Jurkat, Clone E6-1 (cell line): ENCODE results near the gene SHISA6. TPM values are rescaled to one million over a fixed set of nuclear protein-coding genes. Genes with fewer than 3 reads are reported as not detected.

Experiments used
- DNase-seq: peaks from one replicate; pipeline ENCODE4 v3.0.0-alpha.2; 2011; ENCODE audit warnings: low read depth, low spot score
- H3K4me3 ChIP-seq: 2 replicates; pipeline ENCODE4 v1.5.1; 2011; ENCODE audit warnings: mild to moderate bottlenecking, low read length, control low read depth, moderate library complexity
- polyA plus RNA-seq: library from polyadenylated mRNA; unstranded; fragments of >200 nt; gene quantifications from one replicate; pipeline ENCODE4 v1.2.1, GENCODE V29; 2012; ENCODE audit warnings: missing spikeins; ENCODE audit not compliant: insufficient read length, insufficient read depth

SHISA6 gene
- not detected for polyA plus RNA-seq

- DNase-seq = no peak
- no peak within 1 kb of the TSS for H3K4me3 ChIP-seq
These were observed at the start of gene SHISA6 for GRCh38 chr17:11240841-11241610. TSS of gene SHISA6 (plus strand) at chr17:11241213.

GRCh38 chr17:11195801-11196200 is 45.2 kb upstream of the SHISA6 start:
- H3K4me3 ChIP-seq = no peak overlapping the region
- DNase-seq = no peak

- no peak overlapping the region for H3K4me3 ChIP-seq
- DNase-seq = no peak
These were observed 36.0 kb upstream of the SHISA6 start for GRCh38 chr17:11204991-11205390.

GRCh38 chr17:11205659-11206058 is 35.4 kb upstream of the SHISA6 start:
- no peak overlapping the region for H3K4me3 ChIP-seq
- DNase-seq = no peak

- no peak overlapping the region for H3K4me3 ChIP-seq
- no peak for DNase-seq
These were observed 31.1 kb upstream of the SHISA6 start for GRCh38 chr17:11209906-11210305.

- no peak overlapping the region for H3K4me3 ChIP-seq
- no peak for DNase-seq
These were observed 28.2 kb upstream of the SHISA6 start for GRCh38 chr17:11212792-11213191.

GRCh38 chr17:11216976-11217375 is 24.0 kb upstream of the SHISA6 start:
- H3K4me3 ChIP-seq = no peak overlapping the region
- DNase-seq = no peak

- DNase-seq = no peak
These were observed 19.8 kb upstream of the SHISA6 start for GRCh38 chr17:11221196-11221595.

GRCh38 chr17:11221721-11222120 is 19.3 kb upstream of the SHISA6 start:
- DNase-seq = no peak
- no peak overlapping the region for H3K4me3 ChIP-seq

More at GRCh38 chr17:11221196-11221595, 19.8 kb upstream of the SHISA6 start:
- H3K4me3 ChIP-seq = no peak overlapping the region

GRCh38 chr17:11238705-11239104 is 2.3 kb upstream of the SHISA6 start:
- peak; percentile 22 for DNase-seq

GRCh38 chr17:11239379-11239970 is 1.5 kb upstream of the SHISA6 start:
- H3K4me3 ChIP-seq = no peak overlapping the region
- DNase-seq = no peak

More at GRCh38 chr17:11238705-11239104, 2.3 kb upstream of the SHISA6 start:
- H3K4me3 ChIP-seq = no peak overlapping the region

GRCh38 chr17:11240041-11240840 is 772 bp upstream of the SHISA6 start:
- DNase-seq = no peak
- H3K4me3 ChIP-seq = no peak overlapping the region

- H3K4me3 ChIP-seq = no peak overlapping the region
- no peak for DNase-seq
These were observed 706 bp downstream of the SHISA6 start for GRCh38 chr17:11241611-11242226.

- no peak overlapping the region for H3K4me3 ChIP-seq
- no peak for DNase-seq
These were observed 1.4 kb downstream of the SHISA6 start for GRCh38 chr17:11242411-11242810.

GRCh38 chr17:11244776-11245175 is 3.8 kb downstream of the SHISA6 start:
- H3K4me3 ChIP-seq = no peak overlapping the region
- no peak for DNase-seq

- no peak for DNase-seq
- no peak overlapping the region for H3K4me3 ChIP-seq
These were observed 4.2 kb downstream of the SHISA6 start for GRCh38 chr17:11245187-11245586.

- no peak overlapping the region for H3K4me3 ChIP-seq
- DNase-seq = no peak
These were observed 4.8 kb downstream of the SHISA6 start for GRCh38 chr17:11245791-11246190.

- no peak for DNase-seq
- no peak overlapping the region for H3K4me3 ChIP-seq
These were observed 9.1 kb downstream of the SHISA6 start for GRCh38 chr17:11250161-11250560.

- no peak overlapping the region for H3K4me3 ChIP-seq
- no peak for DNase-seq
These were observed 10.6 kb downstream of the SHISA6 start for GRCh38 chr17:11251561-11252107.
